Activated B cell treated with CpG ODN at 0.5 μM for 24 hours (primary cell): Measurements from ENCODE around the gene APBA1. TPM values are rescaled to one million over a fixed set of nuclear protein-coding genes. Genes with fewer than 3 reads are reported as not detected.

Source experiments
- ATAC-seq: fragments of 200-7000 bp; cut with Tn5 transposase; one replicate; pipeline ENCODE4 v1.10.0; 2021; ENCODE audit warnings: low read depth, mild to moderate bottlenecking, moderate library complexity
- CTCF ChIA-PET: fragments of 350-600 bp; sonication (Branson Sonifier 250); formaldehyde crosslinking; loops from one replicate; lab custom pipeline; 2021; ENCODE audit warnings: antibody characterized with exemption; lab: Charles Lee
- POLR2A ChIA-PET: fragments of 350-600 bp; sonication (Branson Sonifier 250); formaldehyde crosslinking; loops from one replicate; lab custom pipeline; 2021; ENCODE audit warnings: antibody characterized with exemption; lab: Charles Lee
- DNase-seq: peaks from one replicate; pipeline ENCODE4 v3.0.0; 2022
- H3K27ac Mint-ChIP-seq: one replicate; pipeline ENCODE4 v1.8.0; 2020; ENCODE audit warnings: mixed read lengths
- H3K27me3 Mint-ChIP-seq: one replicate; pipeline ENCODE4 v1.8.0; 2021; ENCODE audit warnings: mixed read lengths
- H3K36me3 Mint-ChIP-seq: one replicate; pipeline ENCODE4 v1.8.0; 2021; ENCODE audit warnings: low read depth, mixed read lengths
- H3K4me1 Mint-ChIP-seq: one replicate; pipeline ENCODE4 v1.8.0; 2021; ENCODE audit warnings: mixed read lengths
- H3K4me3 Mint-ChIP-seq: one replicate; pipeline ENCODE4 v1.8.0; 2020; ENCODE audit warnings: mild to moderate bottlenecking, mixed read lengths
- H3K9me3 Mint-ChIP-seq: one replicate; pipeline ENCODE4 v1.8.0; 2020; ENCODE audit warnings: mixed read lengths
- intact Hi-C: fragments of 100-400 bp; cut with micrococcal nuclease; formaldehyde crosslinking; loops from one replicate; pipeline ENCODE4 v1.15.1; 2024
- total RNA-seq: library from RNA; stranded (reverse); gene quantifications from 2 replicates; pipeline ENCODE4 v1.2.3, GENCODE V29; 2022
- TF ChIP-seq, protein P1 (sequence below): fragments of 200-600 bp; IDR thresholded peaks from one replicate; pipeline ENCODE4 v1.8.0; 2022; ENCODE audit warnings: antibody characterized with exemption, mild to moderate bottlenecking

Gene APBA1
- total RNA-seq, 1 donor from 2014 or later, result not detected

DNA sequence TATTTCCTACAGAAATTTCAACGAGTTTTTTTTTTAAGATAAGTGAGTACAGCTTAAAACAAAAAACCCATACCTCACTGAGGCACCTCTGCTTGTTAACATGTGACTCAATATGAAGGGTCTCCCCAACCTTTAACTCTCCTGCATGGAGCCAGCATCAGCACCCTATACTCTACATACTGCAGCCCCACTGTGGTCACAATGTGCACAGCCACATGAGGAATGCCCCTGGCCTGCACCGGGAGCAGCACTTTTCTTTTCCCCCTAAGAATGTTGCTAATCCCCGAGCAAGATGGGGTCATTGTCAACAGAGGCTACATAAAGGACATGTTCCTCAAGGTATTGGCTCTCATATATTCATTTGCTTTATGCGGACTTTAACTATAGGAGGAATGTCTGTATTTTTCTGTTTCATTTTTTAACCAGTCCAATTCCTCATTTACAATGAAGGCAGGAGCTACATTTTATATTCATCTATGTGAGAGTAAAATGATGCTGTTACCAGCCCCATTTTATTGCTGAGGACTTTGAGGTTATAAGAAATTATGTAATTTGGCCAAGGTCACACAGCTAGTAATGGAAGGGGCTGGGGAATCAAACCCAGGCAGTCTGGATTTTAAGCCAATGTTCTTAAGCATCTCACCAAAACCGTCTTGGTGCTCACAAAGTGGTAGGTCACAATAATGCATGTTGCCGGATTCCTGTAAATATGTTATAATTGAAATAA, 93.0 kb downstream of the APBA1 start:
- DNase-seq (no peak), ATAC-seq (no peak)
- no peaks in the 10 kb centered on the region for H3K36me3 Mint-ChIP-seq
- CTCF ChIA-PET, result no interaction called here
- H3K4me3 Mint-ChIP-seq, result no peak overlapping the region
- no peaks in the 10 kb centered on the region for H3K27me3 Mint-ChIP-seq
- intact Hi-C loops, result no loop called here
- no peaks in the 10 kb centered on the region for H3K9me3 Mint-ChIP-seq
- POLR2A ChIA-PET, result no interaction called here
- H3K4me1 Mint-ChIP-seq, result no peaks in the 10 kb centered on the region
- TF ChIP-seq, protein P1, sequence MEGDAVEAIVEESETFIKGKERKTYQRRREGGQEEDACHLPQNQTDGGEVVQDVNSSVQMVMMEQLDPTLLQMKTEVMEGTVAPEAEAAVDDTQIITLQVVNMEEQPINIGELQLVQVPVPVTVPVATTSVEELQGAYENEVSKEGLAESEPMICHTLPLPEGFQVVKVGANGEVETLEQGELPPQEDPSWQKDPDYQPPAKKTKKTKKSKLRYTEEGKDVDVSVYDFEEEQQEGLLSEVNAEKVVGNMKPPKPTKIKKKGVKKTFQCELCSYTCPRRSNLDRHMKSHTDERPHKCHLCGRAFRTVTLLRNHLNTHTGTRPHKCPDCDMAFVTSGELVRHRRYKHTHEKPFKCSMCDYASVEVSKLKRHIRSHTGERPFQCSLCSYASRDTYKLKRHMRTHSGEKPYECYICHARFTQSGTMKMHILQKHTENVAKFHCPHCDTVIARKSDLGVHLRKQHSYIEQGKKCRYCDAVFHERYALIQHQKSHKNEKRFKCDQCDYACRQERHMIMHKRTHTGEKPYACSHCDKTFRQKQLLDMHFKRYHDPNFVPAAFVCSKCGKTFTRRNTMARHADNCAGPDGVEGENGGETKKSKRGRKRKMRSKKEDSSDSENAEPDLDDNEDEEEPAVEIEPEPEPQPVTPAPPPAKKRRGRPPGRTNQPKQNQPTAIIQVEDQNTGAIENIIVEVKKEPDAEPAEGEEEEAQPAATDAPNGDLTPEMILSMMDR, result no peak
- H3K27ac Mint-ChIP-seq, result no peak overlapping the region

- Mint-ChIP-seq H3K27ac (no peak overlapping the region), H3K27me3 (no peaks in the 10 kb centered on the region), H3K4me3 (no peak overlapping the region), H3K4me1 (no peaks in the 10 kb centered on the region), H3K9me3 (no peaks in the 10 kb centered on the region), H3K36me3 (no peaks in the 10 kb centered on the region)
- no peak for ATAC-seq
- intact Hi-C loops, result no loop called here
- ChIA-PET POLR2A (no interaction called here), CTCF (no interaction called here)
- TF ChIP-seq, protein P1, result no peak
- DNase-seq, result no peak
Measured at GRCh38 chr9:69578026-69578425, 94.1 kb downstream of the APBA1 start.

DNA sequence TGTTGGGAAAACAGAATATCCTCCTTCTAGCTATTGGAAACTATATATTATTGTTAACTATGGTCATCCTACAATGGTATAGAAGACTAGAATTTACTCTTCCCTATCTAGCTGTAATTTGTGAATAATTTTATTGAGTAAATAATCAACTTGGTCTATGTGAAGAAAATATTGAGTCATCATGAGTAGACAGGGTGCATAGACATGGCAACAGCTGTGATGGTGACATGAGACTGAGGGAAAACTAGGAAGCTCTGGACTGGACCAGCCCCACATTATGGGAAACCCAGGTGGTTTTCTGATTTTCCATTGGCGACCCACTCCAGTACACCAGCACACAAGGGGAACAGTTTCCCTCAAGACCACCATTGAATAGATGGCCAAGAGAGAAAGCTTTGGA, 95.0 kb downstream of the APBA1 start:
- no peaks in the 10 kb centered on the region for H3K27me3 Mint-ChIP-seq
- no peaks in the 10 kb centered on the region for H3K9me3 Mint-ChIP-seq
- no peak overlapping the region for H3K27ac Mint-ChIP-seq
- intact Hi-C loops, result no loop called here
- TF ChIP-seq, protein P1, result no peak
- ATAC-seq (no peak), DNase-seq (no peak)
- CTCF ChIA-PET, result no interaction called here
- H3K4me3 Mint-ChIP-seq, result no peak overlapping the region
- POLR2A ChIA-PET, result no interaction called here
- H3K4me1 Mint-ChIP-seq, result no peaks in the 10 kb centered on the region
- H3K36me3 Mint-ChIP-seq, result no peaks in the 10 kb centered on the region

- POLR2A ChIA-PET, result no interaction called here
- H3K27me3 Mint-ChIP-seq, result no peaks in the 10 kb centered on the region
- ATAC-seq, result no peak
- H3K27ac Mint-ChIP-seq, result no peak overlapping the region
- DNase-seq, result no peak
- no peaks in the 10 kb centered on the region for H3K36me3 Mint-ChIP-seq
- H3K4me1 Mint-ChIP-seq, result no peaks in the 10 kb centered on the region
- CTCF ChIA-PET, result no interaction called here
- intact Hi-C loops, result no loop called here
- no peaks in the 10 kb centered on the region for H3K9me3 Mint-ChIP-seq
- H3K4me3 Mint-ChIP-seq, result no peak overlapping the region
- TF ChIP-seq, protein P1, result no peak
Measured at GRCh38 chr9:69574057-69574456, 98.1 kb downstream of the APBA1 start.

- ChIA-PET POLR2A (no interaction called here), CTCF (no interaction called here)
- TF ChIP-seq, protein P1, result no peak
- H3K4me3 Mint-ChIP-seq, result no peak overlapping the region
- H3K36me3 Mint-ChIP-seq, result no peaks in the 10 kb centered on the region
- no peak for ATAC-seq
- no peaks in the 10 kb centered on the region for H3K9me3 Mint-ChIP-seq
- intact Hi-C loops, result no loop called here
- no peak overlapping the region for H3K27ac Mint-ChIP-seq
- H3K4me1 Mint-ChIP-seq, result no peaks in the 10 kb centered on the region
- no peak for DNase-seq
- H3K27me3 Mint-ChIP-seq, result no peaks in the 10 kb centered on the region
Measured at GRCh38 chr9:69573651-69574050, 98.5 kb downstream of the APBA1 start.
